ENCODE results near the gene CKAP5. TPM values are rescaled to one million over a fixed set of nuclear protein-coding genes. Genes with fewer than 3 reads are reported as not detected.

The CKAP5 gene
- total RNA-seq, 6 donors from 2014 or later, result 24.4 to 48.3 (median 38.1) TPM

- Histone ChIP-seq H3K9me3 (no peaks in the 10 kb centered on the region), H3K4me3 (no peak overlapping the region), H3K27ac (peak overlapping the region in 2 of 4 donors; percentile 18 to 33), H3K36me3 (peaks cover 0 to 11% (median 0%) of the 10 kb centered on the region in 4 donors), H3K27me3 (no peaks in the 10 kb centered on the region), H3K4me1 (peaks cover 0 to 6% (median 0%) of the 10 kb centered on the region in 4 donors)
- no peak for DNase-seq
- 50 to 62% methylated on average over 4 of the region's 4 CpGs for WGBS, 2 donors
- ATAC-seq (ENCODE audit: low FRiP score in 2 of 2), result peak in 1 of 2 donors; percentile 70
- TF ChIP-seq CTCF (IDR thresholded peaks at IDR 0.05) (no peak), EP300 (IDR thresholded peaks at IDR 0.05) (no peak), POLR2AphosphoS5 (IDR thresholded peaks at IDR 0.05) (no peak), POLR2A (IDR thresholded peaks at IDR 0.05) (no peak)
These were observed 11.6 kb upstream of the CKAP5 start for GRCh38 chr11:46857666-46858065.

GRCh38 chr11:46856605-46857343, 10.7 kb upstream of the CKAP5 start:
- Histone ChIP-seq H3K4me1 (peaks cover 0 to 6% (median 0%) of the 10 kb centered on the region in 4 donors), H3K9me3 (no peaks in the 10 kb centered on the region), H3K27ac (peak overlapping the region in 2 of 4 donors; percentile 18 to 33), H3K4me3 (no peak overlapping the region), H3K27me3 (no peaks in the 10 kb centered on the region), H3K36me3 (peaks cover 0 to 10% (median 0%) of the 10 kb centered on the region in 4 donors)
- no peak for TF ChIP-seq POLR2A (IDR thresholded peaks at IDR 0.05)
- no peak for TF ChIP-seq POLR2AphosphoS5 (IDR thresholded peaks at IDR 0.05)
- no peak for TF ChIP-seq EP300 (IDR thresholded peaks at IDR 0.05)
- TF ChIP-seq CTCF (IDR thresholded peaks at IDR 0.05), result no peak
- DNase-seq (no peak), ATAC-seq (ENCODE audit: low FRiP score in 2 of 2) (peak in 1 of 2 donors; percentile 58)
- 62 to 70% methylated on average over 5 of the region's 5 CpGs for WGBS, 2 donors

GRCh38 chr11:46855863-46856262, 9.8 kb upstream of the CKAP5 start:
- no peak for ATAC-seq (ENCODE audit: low FRiP score in 2 of 2)
- Histone ChIP-seq H3K4me3 (no peak overlapping the region), H3K36me3 (peaks cover 0 to 10% (median 0%) of the 10 kb centered on the region in 4 donors), H3K27ac (no peak overlapping the region), H3K9me3 (no peaks in the 10 kb centered on the region), H3K27me3 (no peaks in the 10 kb centered on the region), H3K4me1 (peaks cover 0 to 6% (median 0%) of the 10 kb centered on the region in 4 donors)
- no peak for DNase-seq
- 96 to 98% methylated on average over 2 of the region's 2 CpGs for WGBS, 2 donors
- TF ChIP-seq POLR2A (IDR thresholded peaks at IDR 0.05), result no peak
- TF ChIP-seq CTCF (IDR thresholded peaks at IDR 0.05), result no peak
- no peak for TF ChIP-seq EP300 (IDR thresholded peaks at IDR 0.05)
- no peak for TF ChIP-seq POLR2AphosphoS5 (IDR thresholded peaks at IDR 0.05)

- no peak for DNase-seq
These were observed 9.1 kb upstream of the CKAP5 start for GRCh38 chr11:46855167-46855566.

More at GRCh38 chr11:46855167-46855566, 9.1 kb upstream of the CKAP5 start:
- peaks cover 0 to 10% (median 0%) of the 10 kb centered on the region in 4 donors for H3K36me3 ChIP-seq
- 92 to 93% methylated on average over 3 of the region's 3 CpGs for WGBS, 2 donors
- H3K27me3 ChIP-seq, result no peaks in the 10 kb centered on the region
- peaks cover 0 to 6% (median 0%) of the 10 kb centered on the region in 4 donors for H3K4me1 ChIP-seq
- TF ChIP-seq POLR2AphosphoS5 (IDR thresholded peaks at IDR 0.05) (no peak), EP300 (IDR thresholded peaks at IDR 0.05) (no peak), POLR2A (IDR thresholded peaks at IDR 0.05) (no peak), CTCF (IDR thresholded peaks at IDR 0.05) (no peak)
- no peaks in the 10 kb centered on the region for H3K9me3 ChIP-seq
- ATAC-seq (ENCODE audit: low FRiP score in 2 of 2), result no peak
- H3K27ac ChIP-seq, result no peak overlapping the region
- H3K4me3 ChIP-seq, result no peak overlapping the region
